HUES48 (cell line): ENCODE results near the gene DCLK1.
"Not testable (repeated sequence)": the region's sequence is repeated elsewhere in the genome, so short reads cannot be mapped to it uniquely, and the experiment has no call there.

Experiments used
- H3K27ac ChIP-seq: one replicate; pipeline ENCODE4 v1.7.0; 2013; ENCODE audit warnings: low read depth, low read length, inconsistent platforms
- H3K27me3 ChIP-seq: 2 replicates; pipeline ENCODE4 v1.6.1; 2013; ENCODE audit warnings: mild to moderate bottlenecking, low read length; ENCODE audit not compliant: control insufficient read depth, insufficient read depth
- H3K36me3 ChIP-seq: 2 replicates; pipeline ENCODE4 v1.6.1; 2013; ENCODE audit warnings: low read length; ENCODE audit not compliant: control insufficient read depth, insufficient read depth
- H3K4me1 ChIP-seq: 2 replicates; pipeline ENCODE4 v1.6.1; 2013; ENCODE audit warnings: mild to moderate bottlenecking, low read length; ENCODE audit not compliant: control insufficient read depth, insufficient read depth
- H3K4me3 ChIP-seq: 2 replicates; pipeline ENCODE4 v1.5.1; 2013; ENCODE audit warnings: mild to moderate bottlenecking, low read depth, low read length
- H3K9ac ChIP-seq: 2 replicates; pipeline ENCODE4 v1.6.1; 2013; ENCODE audit warnings: mild to moderate bottlenecking, low read depth, low read length, moderate library complexity
- H3K9me3 ChIP-seq: 2 replicates; pipeline ENCODE4 v1.6.1; 2013; ENCODE audit warnings: low read length; ENCODE audit not compliant: control insufficient read depth, insufficient read depth

DCLK1 gene

DNA sequence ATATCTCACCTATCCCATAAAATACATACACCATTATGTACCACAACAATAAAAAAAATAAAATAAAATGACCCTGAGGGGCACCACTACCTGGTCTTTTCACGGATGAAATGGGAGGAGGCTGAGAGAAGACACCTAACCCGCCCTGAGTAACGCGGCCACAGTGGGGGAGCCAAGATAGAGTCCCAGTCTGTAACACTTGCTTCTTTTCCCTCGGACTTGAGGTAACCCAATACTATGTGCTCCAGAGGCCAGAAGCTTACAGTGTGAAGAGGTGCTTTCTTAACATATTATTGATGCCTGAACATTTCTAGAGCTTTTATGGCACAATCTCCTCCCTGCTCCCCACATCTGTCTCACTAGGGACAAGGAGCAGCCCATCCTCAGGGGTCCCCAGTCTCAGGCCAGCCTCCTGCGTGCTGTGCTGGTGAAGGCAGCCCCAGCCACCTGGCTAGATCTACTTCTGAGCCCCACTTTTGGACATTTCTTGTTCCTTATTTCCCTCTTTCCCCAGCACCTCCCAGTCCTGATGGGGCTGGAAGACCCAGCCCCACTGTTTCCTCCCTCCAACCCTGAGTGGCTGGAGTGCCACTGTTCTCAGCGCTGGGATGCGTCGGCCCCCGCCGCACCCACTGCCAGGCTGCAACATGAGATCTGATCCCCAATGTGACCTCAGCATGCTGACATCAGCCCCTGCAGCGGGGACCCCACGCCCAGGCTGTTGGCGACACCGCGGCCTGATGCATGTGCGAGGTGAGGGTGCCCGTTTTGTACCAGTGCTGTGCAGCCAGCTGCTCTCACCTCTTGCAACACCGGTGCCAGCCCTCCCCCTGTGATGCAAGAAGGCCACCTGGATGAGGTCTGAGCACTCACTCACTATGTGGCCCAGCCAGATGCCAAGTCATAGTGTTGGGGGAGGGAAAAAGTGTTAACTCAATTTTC lies 143.3 kb downstream of the DCLK1 start:
- H3K4me3 ChIP-seq: peak overlapping the region; percentile 34
- H3K4me1 ChIP-seq: peaks cover 55% of the 10 kb centered on the region
- peak overlapping the region; percentile 29 for H3K9ac ChIP-seq
- no peaks in the 10 kb centered on the region for H3K27me3 ChIP-seq
- no peak overlapping the region for H3K27ac ChIP-seq
- H3K36me3 ChIP-seq: no peaks in the 10 kb centered on the region
- no peaks in the 10 kb centered on the region for H3K9me3 ChIP-seq

DNA sequence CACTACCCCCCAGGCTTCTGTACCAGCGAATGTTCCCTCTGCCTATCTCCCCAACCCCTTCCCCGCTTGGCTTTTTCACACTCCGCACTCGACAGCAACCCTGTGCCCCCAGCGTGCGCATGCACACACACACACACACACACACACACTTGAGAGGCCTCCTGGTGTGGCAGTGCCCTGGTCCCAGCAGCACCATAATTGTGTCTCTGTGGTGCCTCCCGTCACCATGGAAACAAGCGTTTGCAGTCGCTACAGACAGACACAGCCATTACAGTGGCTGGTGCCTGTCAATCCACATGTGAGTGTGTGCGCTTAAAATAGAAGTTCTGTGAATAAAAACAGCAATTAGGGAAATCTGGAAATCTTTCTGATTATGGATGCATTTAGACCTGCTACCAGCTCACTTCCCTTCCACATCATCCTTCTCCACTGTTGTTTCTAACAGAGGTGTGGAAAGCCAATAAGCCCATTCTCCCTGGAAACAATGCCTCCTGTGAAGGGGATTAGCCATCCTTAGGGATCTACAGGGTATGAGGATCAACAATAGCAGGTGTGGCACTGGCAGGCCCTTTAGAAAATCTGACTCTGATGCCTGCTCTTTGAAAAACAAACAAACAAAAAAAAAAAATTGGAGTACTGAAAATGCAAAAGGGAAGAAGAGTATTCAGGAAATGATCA lies 146.3 kb downstream of the DCLK1 start:
- H3K27me3 ChIP-seq: no peaks in the 10 kb centered on the region
- H3K4me3 ChIP-seq: no peak overlapping the region
- H3K36me3 ChIP-seq: no peaks in the 10 kb centered on the region
- H3K4me1 ChIP-seq: peaks cover 46% of the 10 kb centered on the region
- H3K27ac ChIP-seq: no peak overlapping the region
- H3K9ac ChIP-seq: no peak overlapping the region
- peaks cover 19% of the 10 kb centered on the region for H3K9me3 ChIP-seq

GRCh38 chr13:35984287-35984686 lies 146.9 kb downstream of the DCLK1 start:
- no peaks in the 10 kb centered on the region for H3K27me3 ChIP-seq
- no peak overlapping the region for H3K9ac ChIP-seq
- no peak overlapping the region for H3K4me3 ChIP-seq
- no peak overlapping the region for H3K27ac ChIP-seq
- no peaks in the 10 kb centered on the region for H3K36me3 ChIP-seq
- H3K9me3 ChIP-seq: peaks cover 21% of the 10 kb centered on the region
- H3K4me1 ChIP-seq: peaks cover 46% of the 10 kb centered on the region

- H3K9me3 ChIP-seq: peaks cover 21% of the 10 kb centered on the region
- not testable (repeated sequence) for H3K36me3 ChIP-seq, H3K9ac ChIP-seq, H3K27me3 ChIP-seq, H3K27ac ChIP-seq, H3K4me3 ChIP-seq
- H3K4me1 ChIP-seq: peaks cover 47% of the 10 kb centered on the region
These were observed 147.5 kb downstream of the DCLK1 start for GRCh38 chr13:35983703-35984102.

DNA sequence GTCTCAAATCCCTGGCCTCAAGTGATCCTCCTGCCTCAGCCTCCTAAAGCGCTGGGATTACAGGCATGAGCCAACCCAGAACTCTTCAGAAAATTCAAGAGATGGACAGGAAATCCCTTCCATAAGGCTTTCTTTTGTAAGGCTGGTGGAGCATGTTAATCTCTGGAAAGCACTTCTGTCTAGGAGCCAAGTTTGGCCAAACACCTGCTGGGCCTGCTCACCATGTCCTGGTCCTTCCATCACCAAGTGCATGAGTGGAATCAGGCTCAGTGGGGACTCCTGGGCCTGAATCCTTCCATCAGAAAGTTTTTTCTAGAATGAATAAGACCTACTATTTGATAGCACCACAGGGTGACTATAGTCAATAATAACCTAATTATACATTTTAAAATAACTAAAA lies 148.0 kb downstream of the DCLK1 start:
- peaks cover 21% of the 10 kb centered on the region for H3K9me3 ChIP-seq
- H3K9ac ChIP-seq: no peak overlapping the region
- no peak overlapping the region for H3K27ac ChIP-seq
- H3K27me3 ChIP-seq: no peaks in the 10 kb centered on the region
- peaks cover 43% of the 10 kb centered on the region for H3K4me1 ChIP-seq
- no peak overlapping the region for H3K4me3 ChIP-seq
- no peaks in the 10 kb centered on the region for H3K36me3 ChIP-seq

DNA sequence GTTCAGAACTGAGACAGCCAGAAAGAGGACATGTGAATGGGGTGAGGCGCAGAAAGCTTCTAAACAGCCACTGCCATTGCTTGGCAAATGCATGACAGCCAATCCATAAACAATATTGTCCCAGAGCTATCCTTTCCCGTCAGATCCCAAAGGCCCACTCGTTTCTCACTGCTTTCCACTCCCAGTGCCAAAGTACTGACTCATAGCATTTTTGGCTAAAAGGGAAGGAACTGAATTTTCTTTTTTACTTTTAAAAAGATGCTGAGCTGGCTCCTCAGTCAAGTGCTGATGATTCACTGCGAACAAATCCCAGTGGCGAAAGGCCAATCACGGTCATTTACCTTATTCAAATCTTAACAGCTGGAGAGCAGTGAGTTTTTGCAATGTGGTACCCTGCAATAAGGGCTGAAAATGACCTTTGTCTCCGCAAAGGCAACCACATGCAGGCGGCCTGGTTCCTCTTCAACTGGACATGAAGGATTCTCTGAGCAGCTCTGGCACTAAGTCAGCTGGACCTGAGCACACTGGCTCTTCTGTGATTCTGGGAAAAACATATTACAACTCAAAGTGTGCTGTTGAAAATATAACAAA lies 151.7 kb downstream of the DCLK1 start:
- no peak overlapping the region for H3K27ac ChIP-seq
- peaks cover 13% of the 10 kb centered on the region for H3K4me1 ChIP-seq
- H3K27me3 ChIP-seq: no peaks in the 10 kb centered on the region
- H3K9ac ChIP-seq: no peak overlapping the region
- no peaks in the 10 kb centered on the region for H3K36me3 ChIP-seq
- H3K9me3 ChIP-seq: peaks cover 21% of the 10 kb centered on the region
- H3K4me3 ChIP-seq: no peak overlapping the region

- Histone ChIP-seq H3K27ac (peak overlapping the region; percentile 28), H3K36me3 (no peaks in the 10 kb centered on the region), H3K9me3 (peaks cover 21% of the 10 kb centered on the region), H3K4me1 (0 out of 2 replicates have a peak, but pooled peaks cover 7% of the 10 kb centered on the region), H3K9ac (no peak overlapping the region), H3K4me3 (no peak overlapping the region), H3K27me3 (no peaks in the 10 kb centered on the region)
These were observed 152.4 kb downstream of the DCLK1 start for GRCh38 chr13:35978607-35979316.

DNA sequence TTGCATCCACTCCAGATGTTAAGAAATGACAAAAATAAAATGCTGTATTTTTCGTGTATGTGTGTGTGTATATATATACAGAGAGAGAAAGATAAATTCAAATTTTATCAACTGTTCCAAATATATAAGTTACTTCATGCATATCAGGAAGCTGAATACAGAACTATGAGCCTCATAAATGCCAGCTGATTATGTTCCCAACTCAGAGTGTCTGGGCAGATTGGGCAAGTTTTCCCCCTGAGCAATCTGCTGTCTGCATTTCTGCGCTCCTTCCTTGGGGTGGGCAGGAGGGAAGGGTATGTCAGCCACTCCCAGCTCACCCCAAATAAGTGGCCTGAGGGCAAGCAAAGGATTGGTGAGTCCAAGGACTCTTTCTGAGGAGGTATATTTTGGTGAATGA lies 154.1 kb downstream of the DCLK1 start:
- H3K9ac ChIP-seq: no peak overlapping the region

GRCh38 chr13:35976126-35976525 lies 155.1 kb downstream of the DCLK1 start:
- no peaks in the 10 kb centered on the region for H3K27me3 ChIP-seq
- H3K4me3 ChIP-seq: no peak overlapping the region
- no peak overlapping the region for H3K9ac ChIP-seq
- H3K36me3 ChIP-seq: no peaks in the 10 kb centered on the region
- 0 out of 2 replicates have a peak, but pooled peaks cover 7% of the 10 kb centered on the region for H3K4me1 ChIP-seq
- H3K27ac ChIP-seq: no peak overlapping the region
- peaks cover 14% of the 10 kb centered on the region for H3K9me3 ChIP-seq

More for the DNA sequence above, 154.1 kb downstream of the DCLK1 start:
- no peaks in the 10 kb centered on the region for H3K27me3 ChIP-seq
- no peak overlapping the region for H3K27ac ChIP-seq
- H3K4me3 ChIP-seq: no peak overlapping the region
- peaks cover 21% of the 10 kb centered on the region for H3K9me3 ChIP-seq
- H3K36me3 ChIP-seq: no peaks in the 10 kb centered on the region
- 0 out of 2 replicates have a peak, but pooled peaks cover 7% of the 10 kb centered on the region for H3K4me1 ChIP-seq

- H3K27ac ChIP-seq, H3K4me3 ChIP-seq, H3K4me1 ChIP-seq: not testable (repeated sequence)
These were observed 164.2 kb downstream of the DCLK1 start for GRCh38 chr13:35966951-35967350.

More at GRCh38 chr13:35966951-35967350, 164.2 kb downstream of the DCLK1 start:
- H3K36me3 ChIP-seq, H3K9ac ChIP-seq, H3K27me3 ChIP-seq, H3K9me3 ChIP-seq: not testable (repeated sequence)
